Kidney (tissue), 14 donors: ENCODE results near the gene PIGC. TPM values are rescaled to one million over a fixed set of nuclear protein-coding genes. Genes with fewer than 3 reads are reported as not detected.
A peak's percentile ranks its signal among the peaks of the same experiment; 100 is the strongest.

Experiments used
- DNase-seq, 5 donors: peaks; one replicate each; pipeline ENCODE4 v3.0.0-alpha.2; 2013 to 2020
- FAIRE-seq: peaks from 2 replicates; lab custom pipeline; 2012; peaks lifted over from hg19 to GRCh38; lab: Jason Lieb, UNC
- H3K27ac ChIP-seq, 2 donors: one replicate each; pipeline ENCODE4 v1.7.0; 2013; ENCODE audit warnings: low read depth in 2 of 2, low read length in 2 of 2, inconsistent platforms in 1 of 2
- H3K27me3 ChIP-seq: one replicate; pipeline ENCODE4 v1.7.1; 2013; ENCODE audit warnings: low read length, inconsistent platforms; ENCODE audit not compliant: control insufficient read depth, insufficient read depth
- H3K36me3 ChIP-seq, 3 donors: one replicate each; pipeline versions ENCODE4 v1.7.0 to v1.7.1; 2013; ENCODE audit warnings: low read length in 3 of 3, control low read depth in 1 of 3, inconsistent platforms in 1 of 3; ENCODE audit not compliant: insufficient read depth in 3 of 3, control insufficient read depth in 2 of 3
- H3K4me1 ChIP-seq, 3 donors: one replicate each; pipeline versions ENCODE4 v1.7.0 to v1.7.1; 2013; ENCODE audit warnings: low read length in 3 of 3, inconsistent platforms in 1 of 3, low read depth in 1 of 3; ENCODE audit not compliant: control insufficient read depth in 2 of 3, insufficient read depth in 2 of 3
- H3K4me3 ChIP-seq, 3 donors: one replicate each; pipeline versions ENCODE4 v1.7.0 to v1.8.1; 2013; ENCODE audit warnings: low read length in 3 of 3, control low read depth in 1 of 3, inconsistent platforms in 1 of 3
- H3K9ac ChIP-seq, 3 donors: one replicate each; pipeline versions ENCODE4 v1.7.0 to v1.7.1; 2013; ENCODE audit warnings: low read length in 3 of 3, control low read depth in 1 of 3, inconsistent platforms in 1 of 3
- H3K9me3 ChIP-seq, 3 donors: one replicate each; pipeline versions ENCODE4 v1.7.0 to v1.7.1; 2013; ENCODE audit warnings: low read length in 3 of 3, control low read depth in 1 of 3, inconsistent platforms in 1 of 3; ENCODE audit not compliant: control insufficient read depth in 2 of 3, insufficient read depth in 1 of 3
- CTCF ChIP-seq: IDR thresholded peaks from 3 replicates; pipeline ENCODE4 v1.5.1; 2012; ENCODE audit warnings: mild to moderate bottlenecking, moderate library complexity, borderline replicate concordance; ENCODE audit not compliant: insufficient read depth; ENCODE audit errors: extremely low read depth
- intact Hi-C: fragments of 100-400 bp; cut with DNase I; formaldehyde crosslinking; loops from one replicate; pipeline ENCODE4 v1.11.1; 2022
- polyA plus RNA-seq: library from polyadenylated mRNA; stranded (reverse); fragments of 350-450 nt; fragmentation: Illumina TruSeq; extraction: RNeasy Lipid Tissue Mini Kit (QIAGEN cat#74804); gene quantifications from one replicate; pipeline ENCODE4 v1.2.3, GENCODE V29; 2014; ENCODE audit warnings: low read depth, low replicate concordance; ENCODE audit not compliant: insufficient read depth
- total RNA-seq: library from RNA; stranded (reverse); fragmentation: NEBNext Ultra II Directional; extraction: Animal tissue kit (Norgen Biotek cat#: 25700); gene quantifications from one replicate; pipeline ENCODE4 v1.2.1, GENCODE V29; 2021
- donor health status: control.
- donor health status: control.
- donor health status: control.
- donor health status: control.
- donor health status: control.
- donor health status: DM: yes; HTN: yes; CAD: no.
- donor health status: Normal renal cell carcinoma (clear cell type).

The PIGC gene
- total and polyA plus RNA-seq, 2 donors from 2014 or later: 27.6 to 28.6 TPM

- no peak overlapping the region for H3K9ac ChIP-seq
- no peak for TF ChIP-seq CTCF
Measured at GRCh38 chr1:172399756-172400721, 43.8 kb downstream of the PIGC start.

DNA sequence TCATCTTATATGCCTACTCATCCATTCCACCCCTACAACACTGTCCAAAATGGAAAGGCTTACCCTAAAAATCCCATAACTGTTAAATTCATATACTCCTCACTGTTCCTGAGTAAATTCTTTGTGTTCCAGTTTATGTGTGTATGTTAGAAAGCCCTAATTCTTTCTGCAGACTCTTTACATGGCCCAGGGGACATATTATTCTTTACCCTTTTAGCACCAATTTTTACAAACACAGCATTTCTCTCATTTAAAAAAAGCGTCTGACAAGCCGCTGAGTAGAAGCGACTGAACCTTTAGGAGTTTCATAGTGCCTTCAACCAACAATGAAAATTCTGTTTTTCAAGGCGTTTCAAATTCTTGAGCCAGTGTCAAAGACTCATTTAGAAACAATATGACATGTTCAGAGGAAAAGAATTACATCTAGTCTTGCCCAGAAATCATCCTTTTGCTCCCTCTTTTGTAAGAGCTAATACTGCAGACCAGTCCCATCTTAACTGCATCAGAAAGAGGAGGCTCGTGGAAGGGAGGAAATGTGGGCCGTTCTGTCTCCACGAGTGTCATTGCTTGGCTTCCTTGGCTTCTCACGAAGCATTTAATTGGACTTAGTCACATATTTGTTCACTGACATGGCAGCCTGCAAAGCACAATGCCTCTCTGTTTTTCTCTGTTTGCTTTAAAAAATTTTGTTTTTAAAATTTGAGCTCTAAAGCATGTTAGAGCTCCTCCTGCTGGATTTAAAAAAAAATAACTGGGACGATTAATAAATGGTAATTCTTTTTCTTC lies 44.7 kb downstream of the PIGC start:
- intact Hi-C loops: no loop called here
- Histone ChIP-seq H3K4me3 (peak overlapping the region; percentile 22 to 56 (median 54)), H3K27me3 (no peaks in the 10 kb centered on the region), H3K9me3 (no peaks in the 10 kb centered on the region), H3K9ac (peak overlapping the region in 1 of 3 donors; percentile 13), H3K27ac (peak overlapping the region in 1 of 2 donors; percentile 20), H3K4me1 (peaks cover 3 to 11% (median 7%) of the 10 kb centered on the region in 3 donors), H3K36me3 (no peaks in the 10 kb centered on the region)
- peak; percentile 90 for FAIRE-seq
- DNase-seq: peak in 3 of 5 donors; percentile 36 to 90 (median 78)
- TF ChIP-seq CTCF: peak; percentile 57

More at GRCh38 chr1:172399756-172400721, 43.8 kb downstream of the PIGC start:
- no peaks in the 10 kb centered on the region for H3K27me3 ChIP-seq
- H3K9me3 ChIP-seq: no peaks in the 10 kb centered on the region
- H3K4me1 ChIP-seq: peaks cover 2 to 11% (median 3%) of the 10 kb centered on the region in 3 donors
- intact Hi-C loops: no loop called here
- H3K27ac ChIP-seq: no peak overlapping the region
- no peaks in the 10 kb centered on the region for H3K36me3 ChIP-seq
- FAIRE-seq (no peak), DNase-seq (no peak)
- peak overlapping the region in 1 of 3 donors; percentile 54 for H3K4me3 ChIP-seq

DNA sequence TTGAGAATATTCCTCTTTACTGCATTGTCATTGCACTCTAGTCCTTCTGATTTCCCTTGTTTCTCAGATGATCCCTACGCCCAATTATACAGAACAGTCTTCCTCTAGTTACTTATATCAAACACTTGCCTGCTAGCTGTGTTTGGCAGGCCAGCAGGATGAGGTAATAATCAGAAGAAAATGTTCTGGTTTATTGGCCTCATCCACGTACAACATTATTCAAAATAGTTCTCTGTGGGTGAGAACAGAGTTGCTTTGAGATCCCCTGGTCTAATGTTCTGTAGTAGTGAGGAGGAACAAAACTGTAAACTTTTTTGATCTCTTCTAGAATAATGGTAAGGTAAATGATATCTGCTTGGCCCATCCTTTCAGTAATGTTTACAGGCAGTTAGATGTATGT lies 45.7 kb downstream of the PIGC start:
- no peak for FAIRE-seq
- Histone ChIP-seq H3K9me3 (no peaks in the 10 kb centered on the region), H3K4me1 (peaks cover 3 to 16% (median 8%) of the 10 kb centered on the region in 3 donors), H3K9ac (no peak overlapping the region), H3K36me3 (no peaks in the 10 kb centered on the region), H3K27ac (no peak overlapping the region), H3K27me3 (no peaks in the 10 kb centered on the region), H3K4me3 (no peak overlapping the region)
- no peak for TF ChIP-seq CTCF
- no peak for DNase-seq
- intact Hi-C loops: no loop called here
